Upper lobe of left lung (tissue), 6 donors: ENCODE data around the gene MAP1LC3A. TPM values are rescaled to one million over a fixed set of nuclear protein-coding genes. Genes with fewer than 3 reads are reported as not detected.
A peak's percentile ranks its signal among the peaks of the same experiment; 100 is the strongest.

Experiments used
- ATAC-seq, 2 donors: fragments of 200-7000 bp; cut with Tn5 transposase; one replicate each; pipeline ENCODE4 v1.9.1; 2022; ENCODE audit warnings: mild to moderate bottlenecking in 2 of 2, moderate library complexity in 2 of 2; ENCODE audit not compliant: low FRiP score in 2 of 2
- DNase-seq, 2 donors: peaks; one replicate each; pipeline ENCODE4 v3.0.0-alpha.2; 2019 to 2020
- H3K27ac ChIP-seq, 4 donors: fragments of 200-600 bp; sonication (generic); one replicate each; pipeline ENCODE4 v1.5.1; 2016 to 2019
- H3K27me3 ChIP-seq, 4 donors: fragments of 200-600 bp; sonication (generic); one replicate each; pipeline ENCODE4 v1.5.1; 2017 to 2019
- H3K36me3 ChIP-seq, 4 donors: fragments of 200-600 bp; sonication (generic); one replicate each; pipeline ENCODE4 v1.5.1; 2016 to 2019
- H3K4me1 ChIP-seq, 4 donors: fragments of 200-600 bp; sonication (generic); one replicate each; pipeline ENCODE4 v1.5.1; 2018 to 2019
- H3K4me3 ChIP-seq, 4 donors: fragments of 200-600 bp; sonication (generic); one replicate each; pipeline ENCODE4 v1.5.1; 2017 to 2019; ENCODE audit warnings: mild to moderate bottlenecking in 2 of 4, moderate library complexity in 1 of 4
- H3K9me3 ChIP-seq, 4 donors: fragments of 200-600 bp; sonication (generic); one replicate each; pipeline ENCODE4 v1.5.1; 2018 to 2019
- CTCF ChIP-seq, 6 experiments: fragments of 450-650 bp in 4 of 6; fragments of 200-600 bp in 2 of 6; sonication (generic) in 2 of 6; IDR thresholded peaks; one replicate each; pipeline ENCODE4 v1.5.1; 2016 to 2019; ENCODE audit warnings: antibody characterized with exemption in 6 of 6
- EP300 ChIP-seq, 4 donors: sonication (generic); formaldehyde crosslinking; IDR thresholded peaks; one replicate each; pipeline ENCODE4 v1.5.1; 2017; ENCODE audit warnings: antibody characterized with exemption in 4 of 4, control low read depth in 2 of 4
- POLR2A ChIP-seq, 4 donors: fragments of 450-650 bp; IDR thresholded peaks; one replicate each; pipeline ENCODE4 v1.5.1; 2016 to 2017; ENCODE audit warnings: antibody characterized with exemption in 4 of 4, mild to moderate bottlenecking in 2 of 4
- POLR2AphosphoS5 ChIP-seq, 2 donors: sonication (generic); formaldehyde crosslinking; IDR thresholded peaks; one replicate each; pipeline ENCODE4 v1.5.1; 2017; ENCODE audit warnings: antibody characterized with exemption in 2 of 2
- WGBS, 2 donors: methylation state at CpG; one replicate each; pipeline ENCODE4 v1.1.5; 2017 to 2018; 5-methylcytosine and 5-hydroxymethylcytosine counted together
- total RNA-seq, 6 donors: library from RNA; depleted of rRNA in 4 of 6; stranded (reverse); fragments of >200 nt in 4 of 6; gene quantifications; one replicate each; pipeline versions ENCODE4 v1.1.0 to v1.2.1, GENCODE V29; 2016 to 2021
- donor health status: DM: no; HTN: no; CAD: no; lungs with moderate emphysema.
- donor health status: DM: no; HTN: yes; CAD: no; lungs with severe emphysema.

Gene MAP1LC3A
- total RNA-seq, 6 donors from 2014 or later, result 41.9 to 148 (median 71.8) TPM

GRCh38 chr20:34541917-34542316 lies 16.6 kb upstream of the MAP1LC3A start:
- TF ChIP-seq CTCF (IDR thresholded peaks at IDR 0.05) (no peak), POLR2A (IDR thresholded peaks at IDR 0.05) (no peak), EP300 (IDR thresholded peaks at IDR 0.05) (no peak), POLR2AphosphoS5 (IDR thresholded peaks at IDR 0.05) (no peak)
- 91 to 94% methylated on average over 16 of the region's 16 CpGs for WGBS, 2 donors
- H3K36me3 ChIP-seq, result peaks cover 12 to 55% (median 34%) of the 10 kb centered on the region in 4 donors

GRCh38 chr20:34542439-34542838 lies 16.1 kb upstream of the MAP1LC3A start:
- no peaks in the 10 kb centered on the region for H3K9me3 ChIP-seq
- H3K4me1 ChIP-seq, result peaks cover 0 to 7% (median 2%) of the 10 kb centered on the region in 4 donors
- H3K4me3 ChIP-seq, result no peak overlapping the region
- no peaks in the 10 kb centered on the region for H3K27me3 ChIP-seq
- H3K27ac ChIP-seq, result no peak overlapping the region
- DNase-seq, result no peak
- H3K36me3 ChIP-seq, result peaks cover 10 to 50% (median 29%) of the 10 kb centered on the region in 4 donors
- TF ChIP-seq POLR2AphosphoS5 (IDR thresholded peaks at IDR 0.05), result no peak
- WGBS, 2 donors, result 93 to 97% methylated on average over 6 of the region's 6 CpGs
- ATAC-seq, result no peak

More at GRCh38 chr20:34541917-34542316, 16.6 kb upstream of the MAP1LC3A start:
- Histone ChIP-seq H3K4me1 (peaks cover 0 to 7% (median 2%) of the 10 kb centered on the region in 4 donors), H3K27me3 (no peaks in the 10 kb centered on the region), H3K27ac (no peak overlapping the region), H3K9me3 (no peaks in the 10 kb centered on the region), H3K4me3 (no peak overlapping the region)
- ATAC-seq, result no peak
- no peak for DNase-seq

- Histone ChIP-seq H3K27ac (no peak overlapping the region), H3K27me3 (no peaks in the 10 kb centered on the region), H3K4me3 (no peak overlapping the region), H3K36me3 (peaks cover 10 to 43% (median 27%) of the 10 kb centered on the region in 4 donors), H3K9me3 (no peaks in the 10 kb centered on the region), H3K4me1 (peaks cover 0 to 7% (median 2%) of the 10 kb centered on the region in 4 donors)
- ATAC-seq, result no peak
- TF ChIP-seq POLR2AphosphoS5 (IDR thresholded peaks at IDR 0.05), result no peak
- no peak for TF ChIP-seq EP300 (IDR thresholded peaks at IDR 0.05)
- TF ChIP-seq CTCF (IDR thresholded peaks at IDR 0.05), result no peak
- TF ChIP-seq POLR2A (IDR thresholded peaks at IDR 0.05), result no peak
- DNase-seq, result no peak
- WGBS, 2 donors, result 71 to 76% methylated on average over 12 of the region's 12 CpGs
Measured at GRCh38 chr20:34543463-34544056, 15.0 kb upstream of the MAP1LC3A start.

GRCh38 chr20:34544109-34544796 lies 14.3 kb upstream of the MAP1LC3A start:
- TF ChIP-seq EP300 (IDR thresholded peaks at IDR 0.05), result no peak
- TF ChIP-seq POLR2A (IDR thresholded peaks at IDR 0.05), result no peak
- TF ChIP-seq CTCF (IDR thresholded peaks at IDR 0.05), result no peak
- TF ChIP-seq POLR2AphosphoS5 (IDR thresholded peaks at IDR 0.05), result no peak
- Histone ChIP-seq H3K4me3 (peak overlapping the region in 3 of 4 donors; percentile 9 to 30 (median 9)), H3K36me3 (peaks cover 10 to 38% (median 26%) of the 10 kb centered on the region in 4 donors), H3K27me3 (no peaks in the 10 kb centered on the region), H3K27ac (no peak overlapping the region), H3K4me1 (peaks cover 0 to 7% (median 2%) of the 10 kb centered on the region in 4 donors), H3K9me3 (no peaks in the 10 kb centered on the region)
- peak in 1 of 2 donors; percentile 54 for ATAC-seq
- no peak for DNase-seq
- WGBS, 2 donors, result 21 to 33% methylated on average over 13 to 19 of the region's 19 CpGs

GRCh38 chr20:34546751-34547181 lies 11.8 kb upstream of the MAP1LC3A start:
- TF ChIP-seq CTCF (IDR thresholded peaks at IDR 0.05) (no peak), EP300 (IDR thresholded peaks at IDR 0.05) (no peak), POLR2A (IDR thresholded peaks at IDR 0.05) (no peak), POLR2AphosphoS5 (IDR thresholded peaks at IDR 0.05) (no peak)
- H3K27me3 ChIP-seq, result no peaks in the 10 kb centered on the region
- ATAC-seq, result no peak
- H3K4me1 ChIP-seq, result peaks cover 0 to 7% (median 2%) of the 10 kb centered on the region in 4 donors
- H3K27ac ChIP-seq, result no peak overlapping the region
- no peak overlapping the region for H3K4me3 ChIP-seq
- peaks cover 0 to 13% (median 5%) of the 10 kb centered on the region in 4 donors for H3K36me3 ChIP-seq
- 91 to 93% methylated on average over 11 of the region's 11 CpGs for WGBS, 2 donors
- no peak for DNase-seq
- H3K9me3 ChIP-seq, result no peaks in the 10 kb centered on the region
